Uterus (tissue), 4 donors: ENCODE results near the gene DENND2C. TPM values are rescaled to one million over a fixed set of nuclear protein-coding genes. Genes with fewer than 3 reads are reported as not detected.
A peak's percentile ranks its signal among the peaks of the same experiment; 100 is the strongest.
"Not testable (repeated sequence)": the region's sequence is repeated elsewhere in the genome, so short reads cannot be mapped to it uniquely, and the experiment has no call there.

ENCODE experiments used
- DNase-seq, 2 donors: peaks; one replicate each; pipeline ENCODE4 v3.0.0-alpha.2; 2019 to 2020
- H3K27ac ChIP-seq, 2 donors: fragments of 200-600 bp; sonication (generic); 1 replicate in 1 of 2; 2 replicates in 1 of 2; pipeline ENCODE4 v1.5.1; 2016 to 2018
- H3K27me3 ChIP-seq, 2 donors: fragments of 200-600 bp; sonication (generic); one replicate each; pipeline ENCODE4 v1.5.1; 2018 to 2019; ENCODE audit warnings: control low read depth in 1 of 2
- H3K36me3 ChIP-seq, 2 donors: fragments of 200-600 bp; sonication (generic); one replicate each; pipeline ENCODE4 v1.5.1; 2019; ENCODE audit warnings: control low read depth in 1 of 2
- H3K4me1 ChIP-seq, 2 donors: fragments of 200-600 bp; sonication (generic); one replicate each; pipeline ENCODE4 v1.5.1; 2018 to 2019; ENCODE audit warnings: control low read depth in 1 of 2
- H3K4me3 ChIP-seq, 2 donors: fragments of 200-600 bp; sonication (generic); 1 replicate in 1 of 2; 2 replicates in 1 of 2; pipeline ENCODE4 v1.5.1; 2018 to 2019; ENCODE audit warnings: mild to moderate bottlenecking in 1 of 2
- H3K9me3 ChIP-seq, 2 donors: fragments of 200-600 bp; sonication (generic); one replicate each; pipeline ENCODE4 v1.5.1; 2019; ENCODE audit warnings: control low read depth in 1 of 2
- POLR2A ChIP-seq, 2 donors: fragments of 450-650 bp; IDR thresholded peaks; one replicate each; pipeline ENCODE4 v1.6.1; 2016; ENCODE audit warnings: antibody characterized with exemption in 2 of 2, mild to moderate bottlenecking in 1 of 2, moderate library complexity in 1 of 2
- intact Hi-C: fragments of 100-400 bp; cut with DNase I; formaldehyde crosslinking; loops from one replicate; pipeline ENCODE4 v1.15.1; 2023; ENCODE audit warnings: low total_unique reads
- total RNA-seq, 4 donors: library from RNA; depleted of rRNA in 3 of 4; stranded (reverse); fragments of >200 nt in 3 of 4; gene quantifications; one replicate each; pipeline versions ENCODE4 v1.1.0 to v1.2.4, GENCODE V29; 2014 to 2023
- TF ChIP-seq, protein P1 (sequence below), 4 experiments: fragments of 200-600 bp in 2 of 4; fragments of 450-650 bp in 2 of 4; sonication (generic) in 2 of 4; IDR thresholded peaks; one replicate each; pipeline ENCODE4 v1.5.1; 2016 to 2019; ENCODE audit warnings: antibody characterized with exemption in 4 of 4, mild to moderate bottlenecking in 2 of 4, moderate library complexity in 1 of 4
- donor health status: DM: yes; HTN: yes; CAD: no.

Gene DENND2C
- total RNA-seq, 4 donors from 2014 or later = 1.8 to 7.9 (median 4.4) TPM

DNA sequence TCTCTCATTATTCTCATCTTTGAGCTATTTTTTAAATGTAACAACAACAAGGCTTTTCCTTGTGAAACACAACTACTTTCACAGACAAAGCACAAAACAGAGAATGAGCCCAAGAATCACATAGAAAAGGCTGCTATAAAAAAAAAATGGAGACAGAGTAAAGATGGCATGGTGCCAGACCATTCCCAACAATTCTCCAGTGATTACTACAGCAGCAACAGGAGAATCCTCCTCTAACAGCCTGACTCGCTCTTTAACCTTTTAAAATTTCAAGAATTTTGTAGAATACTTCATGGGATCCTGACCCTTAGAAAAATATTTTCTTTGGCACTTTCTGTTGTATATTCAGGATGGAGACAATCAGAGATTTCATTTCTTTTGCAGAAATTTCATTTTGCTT is 84.6 kb downstream of the DENND2C start:
- DNase-seq = no peak
- Histone ChIP-seq H3K4me1 (peaks cover 0 to 7% of the 10 kb centered on the region in 2 donors), H3K36me3 (no peaks in the 10 kb centered on the region), H3K4me3 (no peak overlapping the region), H3K9me3 (no peaks in the 10 kb centered on the region), H3K27ac (no peak overlapping the region), H3K27me3 (no peaks in the 10 kb centered on the region)
- intact Hi-C loops = loop anchor here (10.0 kb wide), 1 partner anchor 240 kb away; no protein-coding TSS in a partner anchor
- TF ChIP-seq, protein P1, sequence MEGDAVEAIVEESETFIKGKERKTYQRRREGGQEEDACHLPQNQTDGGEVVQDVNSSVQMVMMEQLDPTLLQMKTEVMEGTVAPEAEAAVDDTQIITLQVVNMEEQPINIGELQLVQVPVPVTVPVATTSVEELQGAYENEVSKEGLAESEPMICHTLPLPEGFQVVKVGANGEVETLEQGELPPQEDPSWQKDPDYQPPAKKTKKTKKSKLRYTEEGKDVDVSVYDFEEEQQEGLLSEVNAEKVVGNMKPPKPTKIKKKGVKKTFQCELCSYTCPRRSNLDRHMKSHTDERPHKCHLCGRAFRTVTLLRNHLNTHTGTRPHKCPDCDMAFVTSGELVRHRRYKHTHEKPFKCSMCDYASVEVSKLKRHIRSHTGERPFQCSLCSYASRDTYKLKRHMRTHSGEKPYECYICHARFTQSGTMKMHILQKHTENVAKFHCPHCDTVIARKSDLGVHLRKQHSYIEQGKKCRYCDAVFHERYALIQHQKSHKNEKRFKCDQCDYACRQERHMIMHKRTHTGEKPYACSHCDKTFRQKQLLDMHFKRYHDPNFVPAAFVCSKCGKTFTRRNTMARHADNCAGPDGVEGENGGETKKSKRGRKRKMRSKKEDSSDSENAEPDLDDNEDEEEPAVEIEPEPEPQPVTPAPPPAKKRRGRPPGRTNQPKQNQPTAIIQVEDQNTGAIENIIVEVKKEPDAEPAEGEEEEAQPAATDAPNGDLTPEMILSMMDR (IDR thresholded peaks at IDR 0.05) = no peak
- no peak for TF ChIP-seq POLR2A (IDR thresholded peaks at IDR 0.05)

DNA sequence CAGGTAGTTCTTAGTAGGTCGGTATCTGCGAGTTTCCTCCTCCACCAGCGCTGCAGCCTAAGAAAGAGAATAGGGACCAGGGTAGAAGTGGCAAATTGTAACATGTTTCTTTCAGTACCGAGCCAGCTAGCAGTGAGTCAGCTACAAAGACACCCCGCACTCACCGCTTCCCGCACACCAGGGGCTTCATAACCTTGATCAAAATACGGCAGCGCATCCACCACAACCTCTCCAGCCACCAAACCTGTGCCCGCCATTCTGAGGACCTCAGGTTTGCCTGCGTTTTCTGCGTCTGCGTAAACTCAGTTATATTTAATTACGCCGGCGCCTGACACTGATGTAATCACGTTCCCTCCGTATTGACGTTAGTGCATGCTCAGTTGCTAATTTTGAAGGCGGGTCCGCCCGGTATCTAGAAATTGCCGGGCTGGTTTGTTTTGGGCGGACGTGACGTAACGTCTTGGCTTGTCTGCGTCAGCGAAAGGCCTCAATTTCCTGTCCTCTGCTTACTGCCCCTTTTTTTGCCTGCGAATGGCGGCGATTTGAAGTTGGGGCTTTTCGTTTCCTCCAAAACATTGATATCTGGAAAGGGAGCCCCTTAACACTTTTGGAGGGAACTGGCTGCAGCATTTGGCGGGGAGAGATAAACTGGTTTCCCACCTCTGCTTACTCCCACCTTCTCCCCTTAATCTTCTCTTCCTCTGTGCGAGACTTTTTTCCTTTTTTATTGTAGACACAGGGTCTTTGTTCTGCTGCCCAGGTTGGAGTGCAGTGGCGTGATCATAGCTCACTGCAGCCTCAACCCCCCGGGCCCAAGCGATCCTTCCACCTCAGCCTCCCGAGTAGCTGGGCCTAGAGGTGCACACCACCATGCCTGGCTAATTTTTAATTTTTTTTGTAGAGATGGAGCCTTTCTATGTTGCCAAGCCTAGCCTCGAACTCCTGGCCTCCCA is 88.2 kb downstream of the DENND2C start, which contains the start of gene BCAS2:
Gene BCAS2 (minus strand): TSS at position 281 of the 953 bp plus-strand sequence. CDS start 24 bp downstream, at position 257.
- Histone ChIP-seq H3K27ac (peak within 1 kb of the TSS; percentile 92 to 99), H3K4me1 (peaks cover 0 to 15% of the 10 kb centered on the region in 2 donors), H3K9me3 (no peaks in the 10 kb centered on the region), H3K27me3 (no peaks in the 10 kb centered on the region), H3K36me3 (no peaks in the 10 kb centered on the region), H3K4me3 (peak within 1 kb of the TSS; percentile 65 to 87)
- TF ChIP-seq, protein P1 (IDR thresholded peaks at IDR 0.05) = peak in 1 of 4 experiments; percentile 13
- TF ChIP-seq POLR2A (IDR thresholded peaks at IDR 0.05) = peak; percentile 85 to 96
- peak; percentile 97 to 99 for DNase-seq
- intact Hi-C loops = loop anchor here (10.0 kb wide), 1 partner anchor 237 kb away; no protein-coding TSS in a partner anchor

DNA sequence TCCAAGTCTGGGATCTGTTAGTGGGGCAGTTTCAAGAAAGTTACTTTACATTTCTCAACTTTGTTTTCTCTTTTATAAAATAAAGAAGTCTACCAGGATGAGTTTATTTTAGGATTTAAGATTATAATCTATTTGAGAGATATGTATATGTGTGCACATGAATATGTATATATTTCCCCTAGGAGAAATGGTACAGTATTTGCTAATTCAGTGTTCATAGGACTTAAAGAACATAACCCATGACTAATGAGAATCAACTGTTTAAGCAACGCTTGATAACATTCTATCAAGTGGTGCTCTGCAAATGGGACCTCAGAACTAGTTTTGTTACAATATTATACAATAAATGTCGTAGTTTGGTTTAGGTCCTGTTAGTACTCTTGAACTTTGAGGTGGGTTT is 95.5 kb downstream of the DENND2C start:
- DNase-seq = no peak
- Histone ChIP-seq H3K4me1 (no peaks in the 10 kb centered on the region), H3K36me3 (no peaks in the 10 kb centered on the region), H3K27me3 (no peaks in the 10 kb centered on the region), H3K9me3 (no peaks in the 10 kb centered on the region), H3K27ac (no peak overlapping the region), H3K4me3 (no peak overlapping the region)
- intact Hi-C loops = no loop called here
- TF ChIP-seq POLR2A (IDR thresholded peaks at IDR 0.05) = no peak
- TF ChIP-seq, protein P1 (IDR thresholded peaks at IDR 0.05) = no peak

DNA sequence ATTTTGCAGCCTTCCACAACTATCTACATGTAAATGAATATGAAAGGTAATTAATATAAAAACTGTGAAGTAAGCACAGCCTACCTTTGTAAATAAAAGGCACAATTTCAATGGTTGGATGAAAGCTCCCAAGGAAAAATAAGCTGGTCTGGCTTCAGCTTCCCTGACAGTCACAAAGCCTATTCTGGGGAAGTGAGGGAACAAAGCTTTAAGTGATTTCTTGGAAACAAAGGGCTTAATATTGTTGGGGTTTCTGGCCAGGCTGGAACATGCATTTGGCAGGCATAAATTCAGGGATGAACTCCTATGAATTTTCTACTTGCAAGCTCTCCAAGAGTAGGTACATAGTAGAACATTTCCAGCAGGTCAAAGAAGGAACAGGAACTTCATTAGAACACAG is 105.7 kb downstream of the DENND2C start:
- no peak for DNase-seq
- Histone ChIP-seq H3K4me3 (no peak overlapping the region), H3K27me3 (no peaks in the 10 kb centered on the region), H3K27ac (no peak overlapping the region), H3K36me3 (no peaks in the 10 kb centered on the region), H3K9me3 (no peaks in the 10 kb centered on the region), H3K4me1 (no peaks in the 10 kb centered on the region)
- intact Hi-C loops = no loop called here
- TF ChIP-seq POLR2A (IDR thresholded peaks at IDR 0.05) = no peak
- TF ChIP-seq, protein P1 (IDR thresholded peaks at IDR 0.05) = no peak

DNA sequence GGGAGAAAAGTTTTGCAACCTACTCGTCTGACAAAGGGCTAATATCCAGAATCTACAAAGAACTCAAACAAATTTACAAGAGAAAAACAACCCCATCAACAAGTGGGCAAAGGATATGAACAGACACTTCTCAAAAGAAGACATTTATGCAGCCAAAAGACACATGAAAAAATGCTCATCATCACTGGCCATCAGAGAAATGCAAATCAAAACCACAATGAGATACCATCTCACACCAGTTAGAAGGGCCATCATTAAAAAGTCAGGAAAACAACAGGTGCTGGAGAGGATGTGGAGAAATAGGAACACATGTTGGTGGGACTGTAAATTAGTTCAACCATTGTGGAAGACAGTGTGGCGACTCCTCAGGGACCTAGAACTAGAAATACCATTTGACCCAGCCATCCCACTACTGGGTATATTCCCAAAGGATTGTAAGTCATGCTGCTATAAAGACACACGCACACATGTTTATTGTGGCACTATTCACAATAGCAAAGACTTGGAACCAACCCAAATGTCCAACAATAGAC is 106.8 kb downstream of the DENND2C start:
- H3K4me3 ChIP-seq, H3K36me3 ChIP-seq, H3K27me3 ChIP-seq, H3K9me3 ChIP-seq, intact Hi-C loops, H3K27ac ChIP-seq, H3K4me1 ChIP-seq, DNase-seq: not testable (repeated sequence)
